ENCODE data around the gene RHEB. TPM values are rescaled to one million over a fixed set of nuclear protein-coding genes. Genes with fewer than 3 reads are reported as not detected.
"Not testable (repeated sequence)": the region's sequence is repeated elsewhere in the genome, so short reads cannot be mapped to it uniquely, and the experiment has no call there.

RHEB gene
- total and polyA plus RNA-seq, 5 donors, result 115 to 217 (median 125) TPM

GRCh38 chr7:151524845-151525244 lies 5.2 kb upstream of the RHEB start:
- 92% methylated on average over 2 of the region's 2 CpGs for WGBS
- no peak for DNase-seq
- intact Hi-C loops (cut with DNase I), result no loop called here
- Histone ChIP-seq H3K27ac (ENCODE audit: low read length) (no peak overlapping the region), H3K4me3 (ENCODE audit: low read length) (no peak overlapping the region), H3K9me3 (ENCODE audit: control insufficient read depth, low read length) (no peaks in the 10 kb centered on the region), H3K4me1 (ENCODE audit: control insufficient read depth, insufficient read depth, low read length) (peaks cover 3% of the 10 kb centered on the region), H3K27me3 (ENCODE audit: control insufficient read depth, insufficient read depth) (no peaks in the 10 kb centered on the region)
- no peak for ATAC-seq

- Histone ChIP-seq H3K27me3 (ENCODE audit: control insufficient read depth, insufficient read depth) (no peaks in the 10 kb centered on the region), H3K9me3 (ENCODE audit: control insufficient read depth, low read length) (no peaks in the 10 kb centered on the region), H3K4me3 (ENCODE audit: low read length) (no peak overlapping the region), H3K4me1 (ENCODE audit: control insufficient read depth, insufficient read depth, low read length) (peaks cover 3% of the 10 kb centered on the region), H3K27ac (ENCODE audit: low read length) (no peak overlapping the region)
- 89% methylated on average over 8 of the region's 8 CpGs for WGBS
- ATAC-seq (no peak), DNase-seq (no peak)
- intact Hi-C loops (cut with DNase I), result no loop called here
Measured at GRCh38 chr7:151524331-151524730, 4.6 kb upstream of the RHEB start.

- peak overlapping the region; percentile 44 for H3K27ac ChIP-seq (ENCODE audit: low read length)
- peak; percentile 64 to 83 (median 77) for DNase-seq
- H3K27me3 ChIP-seq (ENCODE audit: control insufficient read depth, insufficient read depth), result no peaks in the 10 kb centered on the region
- peak; percentile 20 to 39 for ATAC-seq
- WGBS, result 9% methylated on average over 55 of the region's 55 CpGs
- H3K4me3 ChIP-seq (ENCODE audit: low read length), result peak overlapping the region; percentile 49
- H3K4me1 ChIP-seq (ENCODE audit: control insufficient read depth, insufficient read depth, low read length), result peaks cover 3% of the 10 kb centered on the region
- H3K9me3 ChIP-seq (ENCODE audit: control insufficient read depth, low read length), result no peaks in the 10 kb centered on the region
- intact Hi-C loops (cut with DNase I), result no loop called here
Measured at GRCh38 chr7:151520419-151521261, 945 bp upstream of the RHEB start.

GRCh38 chr7:151518947-151519764 lies 539 bp downstream of the RHEB start:
- H3K4me1 ChIP-seq (ENCODE audit: control insufficient read depth, insufficient read depth, low read length); intact Hi-C loops (cut with DNase I); H3K27me3 ChIP-seq (ENCODE audit: control insufficient read depth, insufficient read depth); H3K9me3 ChIP-seq (ENCODE audit: control insufficient read depth, low read length): not testable (repeated sequence)
- Histone ChIP-seq H3K27ac (ENCODE audit: low read length) (peak overlapping the region; percentile 98), H3K4me3 (ENCODE audit: low read length) (peak overlapping the region; percentile 71)
- ATAC-seq (peak; percentile 91 to 93), DNase-seq (peak; percentile 55 to 90 (median 86))
- WGBS, result under 1% methylated on average over 107 of the region's 118 CpGs

- Histone ChIP-seq H3K4me1 (ENCODE audit: control insufficient read depth, insufficient read depth, low read length) (peaks cover 3% of the 10 kb centered on the region), H3K27me3 (ENCODE audit: control insufficient read depth, insufficient read depth) (no peaks in the 10 kb centered on the region), H3K4me3 (ENCODE audit: low read length) (peak overlapping the region; percentile 71), H3K9me3 (ENCODE audit: control insufficient read depth, low read length) (no peaks in the 10 kb centered on the region), H3K27ac (ENCODE audit: low read length) (peak overlapping the region; percentile 98)
- peak in 1 of 2 donors; percentile 4 for ATAC-seq
- peak; percentile 49 to 73 (median 69) for DNase-seq
- intact Hi-C loops (cut with DNase I), result no loop called here
- 1% methylated on average over 36 of the region's 36 CpGs for WGBS
Measured at GRCh38 chr7:151518105-151518946, 1.4 kb downstream of the RHEB start.

GRCh38 chr7:151517601-151518104 lies 2.0 kb downstream of the RHEB start:
- ATAC-seq (no peak), DNase-seq (no peak)
- Histone ChIP-seq H3K27me3 (ENCODE audit: control insufficient read depth, insufficient read depth) (no peaks in the 10 kb centered on the region), H3K4me1 (ENCODE audit: control insufficient read depth, insufficient read depth, low read length) (peaks cover 3% of the 10 kb centered on the region), H3K9me3 (ENCODE audit: control insufficient read depth, low read length) (no peaks in the 10 kb centered on the region), H3K27ac (ENCODE audit: low read length) (peak overlapping the region; percentile 98), H3K4me3 (ENCODE audit: low read length) (peak overlapping the region; percentile 71)
- intact Hi-C loops (cut with DNase I), result no loop called here
- 51% methylated on average over 7 of the region's 7 CpGs for WGBS

GRCh38 chr7:151515276-151515565 lies 4.5 kb downstream of the RHEB start:
- ATAC-seq, result no peak
- DNase-seq, result no peak
- H3K9me3 ChIP-seq (ENCODE audit: control insufficient read depth, low read length), result no peaks in the 10 kb centered on the region
- no peak overlapping the region for H3K4me3 ChIP-seq (ENCODE audit: low read length)
- H3K27ac ChIP-seq (ENCODE audit: low read length), result no peak overlapping the region
- intact Hi-C loops (cut with DNase I), result no loop called here
- no peaks in the 10 kb centered on the region for H3K27me3 ChIP-seq (ENCODE audit: control insufficient read depth, insufficient read depth)
- peaks cover 3% of the 10 kb centered on the region for H3K4me1 ChIP-seq (ENCODE audit: control insufficient read depth, insufficient read depth, low read length)

GRCh38 chr7:151514461-151515275 lies 5.0 kb downstream of the RHEB start:
- no peaks in the 10 kb centered on the region for H3K27me3 ChIP-seq (ENCODE audit: control insufficient read depth, insufficient read depth)
- ATAC-seq (no peak), DNase-seq (no peak)
- H3K9me3 ChIP-seq (ENCODE audit: control insufficient read depth, low read length), result no peaks in the 10 kb centered on the region
- intact Hi-C loops (cut with DNase I), result no loop called here
- 87% methylated on average over 6 of the region's 6 CpGs for WGBS
- peaks cover 7% of the 10 kb centered on the region for H3K4me1 ChIP-seq (ENCODE audit: control insufficient read depth, insufficient read depth, low read length)
- no peak overlapping the region for H3K27ac ChIP-seq (ENCODE audit: low read length)
- H3K4me3 ChIP-seq (ENCODE audit: low read length), result no peak overlapping the region

- DNase-seq, result no peak
- WGBS, result 94% methylated on average over 1 of the region's 1 CpG
- no peak overlapping the region for H3K27ac ChIP-seq (ENCODE audit: low read length)
- H3K27me3 ChIP-seq (ENCODE audit: control insufficient read depth, insufficient read depth), result no peaks in the 10 kb centered on the region
- H3K4me3 ChIP-seq (ENCODE audit: low read length), result no peak overlapping the region
- intact Hi-C loops (cut with DNase I), result no loop called here
- peaks cover 14% of the 10 kb centered on the region for H3K4me1 ChIP-seq (ENCODE audit: control insufficient read depth, insufficient read depth, low read length)
- no peak for ATAC-seq
- no peaks in the 10 kb centered on the region for H3K9me3 ChIP-seq (ENCODE audit: control insufficient read depth, low read length)
Measured at GRCh38 chr7:151513133-151513532, 6.6 kb downstream of the RHEB start.

- ATAC-seq (peak; percentile 30 to 73), DNase-seq (no peak)
- H3K9me3 ChIP-seq (ENCODE audit: control insufficient read depth, low read length), result no peaks in the 10 kb centered on the region
- peak overlapping the region; percentile 77 for H3K27ac ChIP-seq (ENCODE audit: low read length)
- 43% methylated on average over 7 of the region's 7 CpGs for WGBS
- no peaks in the 10 kb centered on the region for H3K27me3 ChIP-seq (ENCODE audit: control insufficient read depth, insufficient read depth)
- intact Hi-C loops (cut with DNase I), result no loop called here
- H3K4me3 ChIP-seq (ENCODE audit: low read length), result no peak overlapping the region
- H3K4me1 ChIP-seq (ENCODE audit: control insufficient read depth, insufficient read depth, low read length), result peaks cover 14% of the 10 kb centered on the region
Measured at GRCh38 chr7:151512353-151512752, 7.3 kb downstream of the RHEB start.
